ENCODE results near the gene USP48.

USP48 gene

DNA sequence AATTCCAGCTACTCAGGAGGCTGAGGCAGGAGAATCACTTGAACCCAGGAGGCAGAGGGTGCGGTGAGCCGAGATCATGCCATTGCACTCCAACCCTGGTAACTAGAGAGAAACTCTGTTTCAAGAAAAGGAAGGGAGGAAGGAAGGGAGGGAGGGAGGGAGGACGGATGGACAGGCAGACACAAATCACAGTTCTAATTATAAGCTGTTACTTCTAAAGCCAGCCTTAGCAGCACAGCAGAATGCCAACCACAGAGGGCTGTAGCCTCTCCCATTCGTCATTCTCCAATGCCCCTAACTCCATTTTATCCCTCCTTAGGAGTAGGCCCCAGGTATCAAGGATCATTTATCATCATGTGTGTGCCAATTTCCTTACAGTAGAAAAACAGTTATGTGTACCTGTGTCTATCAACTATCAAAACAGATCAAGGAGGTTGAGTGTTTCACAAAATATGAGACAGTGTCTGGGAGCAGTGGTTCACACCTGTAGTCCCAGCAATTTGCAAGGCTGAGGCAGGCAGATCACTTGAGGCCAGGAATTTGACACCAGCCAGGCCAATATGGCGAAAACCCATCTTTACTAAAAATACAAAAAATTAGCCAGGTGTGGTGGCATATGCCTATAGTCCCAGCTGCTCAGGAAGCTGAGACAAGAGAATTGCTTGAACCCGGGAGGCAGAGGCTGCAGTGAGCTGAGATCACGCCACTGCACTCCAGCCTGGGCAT is 19.1 kb downstream of the USP48 start:
- in situ Hi-C loops (cut with MboI; ENCODE audit: low pct_unique_long_range_greater_than_20kb, low sequenced_read_pairs, unreplicated experiment), result no loop called here
- DNase-seq (ENCODE audit: low spot score), result no peak
- TF ChIP-seq, protein P1, sequence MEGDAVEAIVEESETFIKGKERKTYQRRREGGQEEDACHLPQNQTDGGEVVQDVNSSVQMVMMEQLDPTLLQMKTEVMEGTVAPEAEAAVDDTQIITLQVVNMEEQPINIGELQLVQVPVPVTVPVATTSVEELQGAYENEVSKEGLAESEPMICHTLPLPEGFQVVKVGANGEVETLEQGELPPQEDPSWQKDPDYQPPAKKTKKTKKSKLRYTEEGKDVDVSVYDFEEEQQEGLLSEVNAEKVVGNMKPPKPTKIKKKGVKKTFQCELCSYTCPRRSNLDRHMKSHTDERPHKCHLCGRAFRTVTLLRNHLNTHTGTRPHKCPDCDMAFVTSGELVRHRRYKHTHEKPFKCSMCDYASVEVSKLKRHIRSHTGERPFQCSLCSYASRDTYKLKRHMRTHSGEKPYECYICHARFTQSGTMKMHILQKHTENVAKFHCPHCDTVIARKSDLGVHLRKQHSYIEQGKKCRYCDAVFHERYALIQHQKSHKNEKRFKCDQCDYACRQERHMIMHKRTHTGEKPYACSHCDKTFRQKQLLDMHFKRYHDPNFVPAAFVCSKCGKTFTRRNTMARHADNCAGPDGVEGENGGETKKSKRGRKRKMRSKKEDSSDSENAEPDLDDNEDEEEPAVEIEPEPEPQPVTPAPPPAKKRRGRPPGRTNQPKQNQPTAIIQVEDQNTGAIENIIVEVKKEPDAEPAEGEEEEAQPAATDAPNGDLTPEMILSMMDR (IDR thresholded peaks at IDR 0.05; ENCODE audit: extremely low read depth, insufficient read depth, missing control alignments), result no peak

DNA sequence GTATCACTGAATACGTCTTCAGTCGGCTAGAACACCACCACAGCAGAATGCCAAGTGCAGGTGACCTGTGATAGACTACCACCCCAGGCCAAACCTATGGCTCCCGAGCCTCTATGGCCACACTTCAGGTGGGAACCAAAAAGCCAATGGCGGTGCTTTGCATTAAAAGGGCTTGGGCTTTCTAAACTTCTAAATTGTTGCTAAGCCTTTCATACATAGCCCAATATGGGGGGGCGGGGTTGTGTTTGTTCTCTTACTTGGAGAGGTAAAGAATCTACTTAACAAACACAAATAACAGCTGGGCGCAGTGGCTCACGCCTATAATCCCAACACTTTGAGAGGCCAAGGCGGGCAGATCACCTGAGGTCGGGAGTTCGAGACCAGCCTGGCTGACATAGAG is 19.7 kb downstream of the USP48 start:
- DNase-seq (ENCODE audit: low spot score), result no peak
- in situ Hi-C loops (cut with MboI; ENCODE audit: low pct_unique_long_range_greater_than_20kb, low sequenced_read_pairs, unreplicated experiment), result no loop called here
- TF ChIP-seq, protein P1 (IDR thresholded peaks at IDR 0.05; ENCODE audit: extremely low read depth, insufficient read depth, missing control alignments), result no peak

DNA sequence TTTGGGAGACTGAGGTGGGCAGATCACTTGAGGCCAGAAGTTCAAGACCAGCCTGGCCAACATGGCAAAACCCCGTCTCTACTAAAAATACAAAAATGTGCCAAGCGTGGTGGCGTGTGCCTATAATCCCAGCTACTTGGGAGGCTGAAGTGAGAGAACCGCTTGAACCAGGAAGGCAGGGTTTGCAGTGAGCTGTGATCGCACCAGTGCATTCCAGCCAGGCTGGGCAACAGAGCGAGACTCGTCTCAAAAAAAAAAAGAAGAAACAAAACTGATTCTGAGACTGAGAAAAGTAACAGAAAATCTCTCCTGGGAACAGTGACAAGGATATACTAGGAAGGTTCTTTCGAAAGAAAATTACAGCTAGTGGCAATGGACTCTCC is 20.9 kb downstream of the USP48 start:
- TF ChIP-seq, protein P1 (IDR thresholded peaks at IDR 0.05; ENCODE audit: extremely low read depth, insufficient read depth, missing control alignments), result no peak
- in situ Hi-C loops (cut with MboI; ENCODE audit: low pct_unique_long_range_greater_than_20kb, low sequenced_read_pairs, unreplicated experiment), result no loop called here
- DNase-seq (ENCODE audit: low spot score), result no peak

DNA sequence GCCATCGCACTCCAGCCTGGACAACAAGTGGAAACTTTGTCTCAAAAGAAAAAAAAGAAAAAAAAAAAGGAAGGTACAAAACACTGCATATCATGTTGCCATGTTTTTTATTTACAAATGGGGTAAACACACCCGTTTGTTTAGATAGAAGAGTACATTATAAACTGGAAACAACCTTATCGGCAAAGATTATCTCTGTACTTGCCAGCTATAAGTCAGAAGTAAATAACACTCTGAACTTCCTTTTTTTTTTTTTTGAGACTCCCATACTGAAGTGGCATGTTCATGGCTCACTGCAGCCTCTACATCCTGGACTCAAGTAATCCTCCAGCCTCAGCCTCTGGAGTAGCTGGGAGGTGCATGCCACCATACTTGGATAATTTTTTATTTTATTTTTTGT is 21.9 kb downstream of the USP48 start:
- DNase-seq (ENCODE audit: low spot score), result no peak
- in situ Hi-C loops (cut with MboI; ENCODE audit: low pct_unique_long_range_greater_than_20kb, low sequenced_read_pairs, unreplicated experiment), result no loop called here
- TF ChIP-seq, protein P1 (IDR thresholded peaks at IDR 0.05; ENCODE audit: extremely low read depth, insufficient read depth, missing control alignments), result no peak

DNA sequence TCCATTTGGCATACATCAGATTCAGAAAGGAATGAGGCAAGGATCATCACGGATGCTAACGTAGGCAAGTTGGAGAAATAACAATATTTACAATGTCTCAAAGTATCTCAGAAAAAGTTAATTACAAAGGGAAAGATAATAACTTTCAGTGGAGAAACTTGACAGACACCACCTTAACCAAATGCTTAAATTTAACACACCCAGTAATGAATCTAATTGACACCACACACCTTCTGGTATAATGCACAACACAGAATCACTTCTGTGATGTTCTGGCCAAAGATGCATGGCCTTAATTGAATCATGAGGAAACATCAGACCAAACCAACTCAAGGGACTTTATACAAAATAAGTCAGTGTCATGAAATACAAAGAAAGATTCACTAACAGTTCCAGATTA is 23.1 kb downstream of the USP48 start:
- TF ChIP-seq, protein P1 (IDR thresholded peaks at IDR 0.05; ENCODE audit: extremely low read depth, insufficient read depth, missing control alignments), result no peak
- in situ Hi-C loops (cut with MboI; ENCODE audit: low pct_unique_long_range_greater_than_20kb, low sequenced_read_pairs, unreplicated experiment), result no loop called here
- no peak for DNase-seq (ENCODE audit: low spot score)

DNA sequence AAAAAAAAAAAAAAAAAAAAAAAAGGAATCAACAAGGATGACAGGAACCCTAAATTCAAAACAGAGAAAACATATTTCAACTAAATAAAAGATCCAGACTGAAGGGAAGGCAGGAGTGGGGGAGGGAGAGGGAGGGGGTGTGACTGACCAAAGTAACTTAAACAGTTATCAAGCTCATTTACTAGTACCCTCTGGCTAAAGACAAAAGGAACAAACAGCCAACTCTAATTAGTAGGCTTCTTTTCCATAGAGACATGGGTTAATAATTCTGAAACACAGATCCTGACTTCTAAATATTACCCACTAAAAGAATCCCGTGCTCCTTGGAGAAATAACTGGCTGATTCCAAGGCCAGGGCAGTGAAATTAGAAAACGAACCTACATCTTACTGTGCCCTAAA is 23.8 kb downstream of the USP48 start:
- no peak for DNase-seq (ENCODE audit: low spot score)
- TF ChIP-seq, protein P1 (IDR thresholded peaks at IDR 0.05; ENCODE audit: extremely low read depth, insufficient read depth, missing control alignments), result no peak
- in situ Hi-C loops (cut with MboI; ENCODE audit: low pct_unique_long_range_greater_than_20kb, low sequenced_read_pairs, unreplicated experiment), result no loop called here

All from GM13977 (cell line).